GM06990 (cell line): ENCODE results near the gene ARHGAP1.

ENCODE experiments used
- DNase-seq: peaks from one replicate; pipeline ENCODE4 v3.0.0-alpha.2; 2011; ENCODE audit not compliant: insufficient read length; ENCODE audit errors: extremely low read depth
- H3K27me3 ChIP-seq: replicated peaks from 2 replicates; pipeline ENCODE4 v1.6.0; 2011; ENCODE audit warnings: low read length; ENCODE audit not compliant: control insufficient read depth, insufficient read depth
- H3K36me3 ChIP-seq: 2 replicates; pipeline ENCODE4 v1.5.1; 2011; ENCODE audit warnings: low read length; ENCODE audit not compliant: control insufficient read depth, insufficient read depth
- H3K4me3 ChIP-seq: replicated peaks from 2 replicates; pipeline ENCODE4 v1.5.1; 2011; ENCODE audit warnings: low read depth, mild to moderate bottlenecking, control low read depth, low read length
- TF ChIP-seq, protein P1 (sequence below): IDR thresholded peaks from 2 replicates; pipeline ENCODE4 v1.5.1; 2011; ENCODE audit warnings: low read length, control low read depth, mild to moderate bottlenecking, inconsistent platforms; ENCODE audit not compliant: insufficient read depth, poor library complexity, severe bottlenecking

Gene ARHGAP1

DNA sequence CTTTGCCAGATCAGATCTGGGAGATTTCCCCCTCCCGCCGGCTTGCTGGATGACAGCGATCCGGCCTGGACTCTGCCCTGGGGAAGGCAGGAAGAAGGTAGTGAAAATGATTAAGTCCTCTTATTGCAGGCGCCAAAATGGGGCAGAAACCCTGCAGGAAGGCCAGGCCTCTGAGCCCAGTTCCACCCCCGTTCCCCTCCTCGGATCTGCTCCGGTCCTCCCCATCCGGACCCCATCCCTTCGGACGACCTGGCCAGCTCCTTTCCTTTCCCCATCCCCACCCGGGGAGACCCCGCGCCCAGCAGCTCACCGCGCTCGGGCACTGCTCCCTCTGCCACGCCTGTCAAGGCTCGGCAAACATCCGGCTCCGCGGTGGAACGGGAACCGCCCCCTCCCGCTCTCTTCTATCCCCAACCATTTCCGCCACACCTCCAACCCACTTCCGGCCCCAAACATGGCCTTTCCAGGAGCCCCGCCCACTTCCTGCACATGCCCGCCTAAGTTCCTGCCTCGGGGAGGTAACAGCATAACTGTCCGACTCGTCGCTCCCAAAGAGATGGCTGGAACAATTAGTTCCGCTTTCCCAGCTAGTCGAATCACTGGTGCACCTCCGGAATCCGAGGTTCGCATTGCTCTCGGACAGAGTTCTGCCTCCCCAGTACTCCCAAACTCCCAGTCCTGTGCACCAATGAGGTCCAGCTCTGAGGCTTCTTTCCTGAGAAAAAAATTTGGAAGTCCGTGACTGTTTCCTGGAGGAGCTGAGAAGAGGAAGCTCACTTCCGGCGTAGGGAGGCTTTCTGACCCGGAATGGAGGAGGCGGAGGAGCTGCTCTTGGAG, at the start of gene ARHGAP1, which contains the start of gene ZNF408:
TSS of gene ARHGAP1 (minus strand) at position 379 of the 837 bp plus-strand sequence. CDS start 4,512 bp downstream, outside the sequence.
TSS of gene ZNF408 (plus strand) at position 791 of the 837 bp plus-strand sequence. CDS start at position 808, 17 bp downstream.
- TF ChIP-seq, protein P1, sequence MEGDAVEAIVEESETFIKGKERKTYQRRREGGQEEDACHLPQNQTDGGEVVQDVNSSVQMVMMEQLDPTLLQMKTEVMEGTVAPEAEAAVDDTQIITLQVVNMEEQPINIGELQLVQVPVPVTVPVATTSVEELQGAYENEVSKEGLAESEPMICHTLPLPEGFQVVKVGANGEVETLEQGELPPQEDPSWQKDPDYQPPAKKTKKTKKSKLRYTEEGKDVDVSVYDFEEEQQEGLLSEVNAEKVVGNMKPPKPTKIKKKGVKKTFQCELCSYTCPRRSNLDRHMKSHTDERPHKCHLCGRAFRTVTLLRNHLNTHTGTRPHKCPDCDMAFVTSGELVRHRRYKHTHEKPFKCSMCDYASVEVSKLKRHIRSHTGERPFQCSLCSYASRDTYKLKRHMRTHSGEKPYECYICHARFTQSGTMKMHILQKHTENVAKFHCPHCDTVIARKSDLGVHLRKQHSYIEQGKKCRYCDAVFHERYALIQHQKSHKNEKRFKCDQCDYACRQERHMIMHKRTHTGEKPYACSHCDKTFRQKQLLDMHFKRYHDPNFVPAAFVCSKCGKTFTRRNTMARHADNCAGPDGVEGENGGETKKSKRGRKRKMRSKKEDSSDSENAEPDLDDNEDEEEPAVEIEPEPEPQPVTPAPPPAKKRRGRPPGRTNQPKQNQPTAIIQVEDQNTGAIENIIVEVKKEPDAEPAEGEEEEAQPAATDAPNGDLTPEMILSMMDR: no peak
- peaks cover 33% of the 10 kb centered on the region for H3K36me3 ChIP-seq

GRCh38 chr11:46747150-46747549, 46.7 kb upstream of the ARHGAP1 start:
- H3K36me3 ChIP-seq: peaks cover 28% of the 10 kb centered on the region
- TF ChIP-seq, protein P1: no peak

More for the DNA sequence above, at the start of gene ARHGAP1, which contains the start of gene ZNF408:
- Histone ChIP-seq H3K4me3 (peak within 1 kb of the TSS; percentile 64), H3K27me3 (no peaks in the 10 kb centered on the region)
- DNase-seq: peak; percentile 96

DNA sequence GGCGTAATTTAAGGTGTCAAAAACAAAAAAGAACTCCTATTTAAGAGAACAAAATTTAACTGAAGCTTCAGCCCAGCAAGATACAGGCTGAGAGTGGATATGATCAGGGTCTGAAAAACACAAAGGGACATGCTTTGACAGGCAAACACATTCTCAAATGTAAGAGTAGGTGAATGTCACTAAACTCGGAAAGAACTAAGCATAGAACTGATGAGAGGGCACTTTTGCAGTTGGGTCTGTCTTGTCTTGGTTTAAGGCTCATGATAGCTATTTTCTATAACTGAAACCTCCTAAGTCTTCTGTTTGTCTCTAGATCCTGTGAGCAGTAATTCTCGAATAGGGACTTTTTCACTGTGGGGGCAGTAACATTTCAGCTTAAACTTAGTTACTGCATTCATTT, 45.6 kb upstream of the ARHGAP1 start:
- no peak overlapping the region for H3K4me3 ChIP-seq
- peaks cover 33% of the 10 kb centered on the region for H3K36me3 ChIP-seq
- no peak for DNase-seq
- no peaks in the 10 kb centered on the region for H3K27me3 ChIP-seq
- TF ChIP-seq, protein P1: no peak

More at GRCh38 chr11:46747150-46747549, 46.7 kb upstream of the ARHGAP1 start:
- Histone ChIP-seq H3K4me3 (no peak overlapping the region), H3K27me3 (no peaks in the 10 kb centered on the region)
- no peak for DNase-seq

DNA sequence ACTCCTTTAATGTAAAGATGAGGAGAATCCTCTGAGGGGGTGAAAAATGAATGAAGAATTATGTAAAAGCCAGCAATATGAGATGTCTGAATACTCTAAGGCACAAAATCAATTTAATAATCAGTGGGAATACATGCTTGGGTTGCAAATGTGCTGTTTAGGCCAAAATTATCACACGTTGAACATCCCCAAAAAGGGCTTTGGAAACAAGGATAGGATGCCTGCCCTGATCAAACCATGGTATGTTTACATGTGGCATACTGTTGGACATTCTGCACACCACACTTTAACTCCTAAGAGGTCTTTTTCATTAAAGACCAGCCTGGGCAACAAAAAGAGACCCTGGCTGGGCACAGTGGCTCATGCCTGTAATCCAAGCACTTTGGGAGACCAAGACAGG, 44.9 kb upstream of the ARHGAP1 start:
- no peaks in the 10 kb centered on the region for H3K27me3 ChIP-seq
- DNase-seq: no peak
- TF ChIP-seq, protein P1: no peak
- no peak overlapping the region for H3K4me3 ChIP-seq
- H3K36me3 ChIP-seq: peaks cover 30% of the 10 kb centered on the region

GRCh38 chr11:46743693-46744339, 43.4 kb upstream of the ARHGAP1 start:
- no peak overlapping the region for H3K4me3 ChIP-seq
- TF ChIP-seq, protein P1: no peak
- H3K27me3 ChIP-seq: no peaks in the 10 kb centered on the region
- H3K36me3 ChIP-seq: peaks cover 26% of the 10 kb centered on the region
- DNase-seq: no peak
